HL-60 (cell line): ENCODE results near the gene PRIM1.

ENCODE experiments used
- POLR2AphosphoS5 ChIP-seq: IDR thresholded peaks from 2 replicates; pipeline ENCODE4 v1.6.1; 2012; ENCODE audit warnings: low read depth
- TF ChIP-seq, protein P1 (sequence below): IDR thresholded peaks from one replicate; pipeline ENCODE4 v1.5.1; 2011; ENCODE audit warnings: low read length, control low read depth, inconsistent platforms; ENCODE audit not compliant: insufficient read depth

DNA sequence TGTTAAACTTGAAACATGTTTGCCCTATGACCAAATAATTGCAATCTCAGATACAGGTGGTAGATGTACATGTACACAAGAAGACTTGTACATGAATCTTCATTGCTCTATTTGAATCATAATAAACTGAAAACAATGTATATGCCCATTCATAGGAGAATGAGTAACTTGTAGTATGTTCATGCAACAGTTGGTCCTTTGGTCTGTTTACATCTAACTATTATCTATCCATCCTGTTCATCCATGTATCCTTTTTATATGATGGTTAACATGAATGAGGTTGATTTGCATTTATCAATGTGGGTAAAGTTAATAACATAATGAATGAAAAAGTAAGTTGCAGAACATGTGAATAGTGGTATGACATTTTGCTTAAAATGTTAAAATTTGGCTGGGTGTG, 48.1 kb upstream of the PRIM1 start:
- no peak for TF ChIP-seq POLR2AphosphoS5
- TF ChIP-seq, protein P1, sequence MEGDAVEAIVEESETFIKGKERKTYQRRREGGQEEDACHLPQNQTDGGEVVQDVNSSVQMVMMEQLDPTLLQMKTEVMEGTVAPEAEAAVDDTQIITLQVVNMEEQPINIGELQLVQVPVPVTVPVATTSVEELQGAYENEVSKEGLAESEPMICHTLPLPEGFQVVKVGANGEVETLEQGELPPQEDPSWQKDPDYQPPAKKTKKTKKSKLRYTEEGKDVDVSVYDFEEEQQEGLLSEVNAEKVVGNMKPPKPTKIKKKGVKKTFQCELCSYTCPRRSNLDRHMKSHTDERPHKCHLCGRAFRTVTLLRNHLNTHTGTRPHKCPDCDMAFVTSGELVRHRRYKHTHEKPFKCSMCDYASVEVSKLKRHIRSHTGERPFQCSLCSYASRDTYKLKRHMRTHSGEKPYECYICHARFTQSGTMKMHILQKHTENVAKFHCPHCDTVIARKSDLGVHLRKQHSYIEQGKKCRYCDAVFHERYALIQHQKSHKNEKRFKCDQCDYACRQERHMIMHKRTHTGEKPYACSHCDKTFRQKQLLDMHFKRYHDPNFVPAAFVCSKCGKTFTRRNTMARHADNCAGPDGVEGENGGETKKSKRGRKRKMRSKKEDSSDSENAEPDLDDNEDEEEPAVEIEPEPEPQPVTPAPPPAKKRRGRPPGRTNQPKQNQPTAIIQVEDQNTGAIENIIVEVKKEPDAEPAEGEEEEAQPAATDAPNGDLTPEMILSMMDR = no peak
